Cortex of kidney (tissue), 1 donor: Measurements from ENCODE around the gene PXDC1.
"Not testable (repeated sequence)": the region's sequence is repeated elsewhere in the genome, so short reads cannot be mapped to it uniquely, and the experiment has no call there.

Source experiments
- DNase-seq: peaks from one replicate; lab custom pipeline; 2025; lab: John Stamatoyannopoulos, UW

Gene PXDC1

DNA sequence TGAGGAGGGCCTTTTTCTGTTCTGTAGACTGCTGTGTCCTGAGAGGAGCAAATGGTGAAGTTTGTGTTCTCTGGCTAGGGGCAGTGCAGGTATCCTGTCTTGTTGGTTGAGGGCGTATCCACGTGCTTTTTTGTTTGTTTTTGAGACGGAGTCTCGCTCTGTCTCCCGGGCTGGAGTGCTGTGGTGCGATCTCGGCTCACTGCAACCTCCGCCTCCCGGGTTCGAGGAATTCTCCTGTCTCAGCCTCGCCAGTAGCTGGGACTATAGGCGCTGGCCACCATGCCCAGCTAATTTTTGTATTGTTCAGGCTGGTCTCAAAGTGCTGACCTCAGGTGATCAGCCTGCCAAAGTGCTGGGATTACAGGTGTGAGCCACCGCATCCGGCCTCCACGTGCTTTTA lies 10.8 kb upstream of the PXDC1 start:
- DNase-seq = no peak

DNA sequence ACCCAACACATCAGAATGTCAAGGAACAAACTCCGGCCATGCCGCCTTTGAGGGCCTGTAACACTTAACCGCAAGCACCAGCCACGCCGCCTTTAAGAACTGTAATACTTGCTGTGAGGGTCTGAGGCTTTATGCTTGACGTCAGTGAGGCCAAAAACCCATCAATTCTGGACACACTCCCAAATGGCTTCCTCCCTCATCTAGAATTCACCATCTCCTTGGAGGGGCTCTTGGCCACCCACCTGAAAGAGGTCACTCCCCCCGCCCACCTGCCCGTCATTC lies 10.4 kb upstream of the PXDC1 start:
- no peak for DNase-seq

DNA sequence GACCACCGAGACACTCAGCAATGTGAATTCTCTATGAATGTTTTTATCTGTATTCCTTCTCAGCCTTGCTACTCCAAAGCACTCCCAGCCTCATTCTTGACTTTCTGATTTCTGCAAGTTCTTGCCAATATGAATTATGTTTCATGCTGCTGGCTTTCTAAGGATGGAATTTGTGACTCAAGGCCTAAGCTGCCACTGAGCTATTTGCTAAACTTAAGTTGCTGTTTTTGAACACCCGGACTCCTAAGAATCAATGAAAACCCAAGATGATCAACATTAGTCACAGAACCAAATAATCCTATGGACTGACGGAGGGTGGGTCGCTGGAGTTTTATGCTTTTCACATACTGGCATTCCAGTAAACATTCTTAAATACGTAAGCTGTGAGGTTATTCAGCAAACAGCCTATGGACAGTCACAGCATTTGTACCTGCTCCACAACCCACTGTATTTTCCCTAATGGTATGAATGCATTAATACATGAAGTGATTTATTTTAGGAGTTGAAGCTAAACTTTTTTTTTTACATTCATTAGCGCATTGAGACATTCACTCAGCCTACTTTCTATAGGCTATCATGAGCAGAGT lies 8.2 kb upstream of the PXDC1 start:
- DNase-seq = no peak

DNA sequence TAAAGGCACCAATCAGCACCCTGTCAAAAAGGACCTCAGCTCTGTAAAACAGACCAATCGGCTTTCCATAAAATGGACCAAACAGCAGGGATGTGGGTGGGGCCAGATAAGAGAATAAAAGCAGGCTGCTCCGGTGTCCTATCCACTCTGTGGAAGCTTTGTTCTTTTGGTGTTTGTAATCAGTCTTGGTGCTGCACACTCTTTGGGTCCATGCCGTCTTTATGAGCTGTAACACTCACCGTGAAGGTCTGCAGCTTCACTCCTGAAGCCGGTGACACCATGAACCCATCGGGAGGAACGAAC lies 7.3 kb upstream of the PXDC1 start:
- DNase-seq = no peak

DNA sequence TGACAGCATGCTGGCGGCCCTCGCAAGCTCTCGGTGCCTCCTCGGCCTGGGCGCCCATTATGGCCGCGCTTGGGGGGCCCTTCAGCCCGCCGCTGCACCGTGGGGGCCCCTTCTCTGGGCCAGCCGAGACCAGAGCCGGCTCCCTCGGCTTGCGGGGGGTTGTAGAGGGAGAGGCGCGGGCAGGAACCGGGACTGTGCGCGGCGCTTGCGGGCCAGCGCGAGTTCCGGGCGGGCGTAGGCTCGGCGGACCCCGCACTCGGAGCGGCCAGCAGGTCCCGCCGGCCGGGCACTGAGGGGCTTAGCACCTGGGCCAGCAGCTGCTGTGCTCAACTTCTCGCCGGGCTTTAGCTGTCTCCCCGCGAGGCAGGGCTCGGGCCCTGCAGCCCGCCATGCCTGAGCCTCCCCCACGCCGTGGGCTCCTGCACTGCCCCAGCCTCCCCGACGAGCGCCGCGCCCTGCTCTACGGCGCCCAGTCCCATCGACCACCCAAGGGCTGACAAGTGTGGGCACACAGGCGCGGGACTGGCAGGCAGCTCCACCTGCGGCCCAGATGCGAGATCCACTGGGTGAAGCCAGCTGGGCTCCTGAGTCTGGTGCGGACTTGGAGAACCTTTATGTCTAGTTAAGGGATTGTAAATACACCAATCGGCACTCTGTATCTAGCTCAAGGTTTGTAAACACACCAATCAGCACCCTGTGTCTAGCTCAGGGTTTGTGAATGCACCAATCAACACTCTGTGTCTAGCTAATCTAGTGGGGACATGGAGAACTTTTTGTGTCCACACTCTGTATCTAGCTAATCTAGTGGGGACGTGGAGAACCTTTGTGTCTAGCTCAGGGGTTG lies 6.7 kb upstream of the PXDC1 start:
- not testable (repeated sequence) for DNase-seq

DNA sequence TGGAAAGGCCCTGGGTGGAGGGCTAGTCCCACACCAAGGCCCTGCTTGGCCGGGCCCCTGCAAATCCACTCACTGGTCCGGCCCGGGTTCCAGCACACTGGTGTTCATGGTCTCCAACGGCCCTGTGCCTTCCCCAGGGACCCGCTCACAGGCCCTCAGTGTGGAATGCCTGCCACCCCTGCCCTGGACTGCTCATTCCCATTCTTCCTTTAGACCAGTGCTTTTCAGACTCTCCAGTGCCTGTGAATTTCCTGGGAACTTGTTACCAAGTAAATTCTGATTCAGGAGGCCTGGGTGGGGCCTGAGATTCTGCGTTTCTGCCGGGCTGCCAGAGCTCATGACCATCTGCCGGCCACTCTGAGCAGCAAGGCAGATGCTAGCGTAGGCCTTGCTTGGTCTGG lies 5.7 kb upstream of the PXDC1 start:
- DNase-seq = no peak

DNA sequence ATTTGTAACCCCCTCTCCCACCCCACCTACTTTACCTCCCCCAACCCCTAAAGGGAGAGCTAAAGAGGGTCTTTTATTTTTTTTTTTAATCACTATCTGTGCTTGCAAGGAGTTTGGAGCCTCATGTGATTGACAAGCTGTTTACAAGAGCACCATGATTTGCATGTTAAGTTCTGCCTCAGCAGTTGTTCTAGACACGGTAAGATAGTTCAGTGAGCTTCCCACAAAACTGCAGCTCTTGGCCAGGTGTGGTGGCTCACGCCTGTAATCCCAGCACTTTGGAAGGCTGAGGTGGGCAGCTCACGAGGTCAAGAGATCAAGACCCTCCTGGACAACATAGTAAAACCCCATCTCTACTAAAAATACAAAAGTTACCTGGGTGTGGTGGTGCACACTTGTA lies 5.0 kb upstream of the PXDC1 start:
- no peak for DNase-seq

DNA sequence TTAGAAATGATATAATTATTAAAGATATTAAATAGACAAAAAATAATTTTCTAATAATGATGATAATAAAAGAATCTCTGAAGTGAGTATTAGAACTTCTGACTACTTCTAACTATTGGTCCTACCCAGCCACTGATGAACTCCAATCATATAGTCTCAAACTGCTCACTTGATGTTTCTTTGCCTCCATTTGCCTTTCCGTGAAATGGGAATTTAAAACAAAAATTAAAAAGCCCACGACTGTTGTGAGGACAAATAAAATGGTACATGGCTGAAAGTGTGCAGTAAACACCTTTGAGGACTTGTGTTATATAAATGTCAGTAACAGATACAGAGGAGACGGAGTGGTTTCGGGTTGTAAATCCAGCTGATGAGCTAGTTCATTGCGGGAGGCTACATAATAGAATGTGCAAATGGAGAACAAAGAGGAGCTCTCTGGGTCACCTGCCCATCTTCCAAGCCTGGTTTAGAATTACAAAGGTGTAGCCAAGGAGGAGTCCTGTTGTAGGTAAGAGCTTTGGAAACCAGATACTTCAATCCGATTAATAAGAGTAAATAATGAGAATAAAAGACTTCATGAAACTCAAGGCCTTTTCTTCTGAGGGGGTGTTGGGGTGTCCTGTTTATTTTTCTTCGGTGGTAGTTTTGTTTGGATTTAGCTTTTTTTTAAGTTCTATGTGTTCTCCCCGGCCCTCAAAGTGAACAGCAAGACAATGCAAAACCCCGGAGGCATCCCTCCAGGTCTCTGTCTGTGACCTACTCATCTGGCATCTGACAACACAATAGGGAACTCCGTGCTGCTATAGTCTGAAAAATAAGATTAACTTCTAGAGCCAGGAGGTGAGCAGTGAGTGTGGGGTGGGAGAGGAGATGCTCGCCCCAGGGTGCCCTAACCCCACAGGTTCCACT lies 4.4 kb upstream of the PXDC1 start:
- no peak for DNase-seq

DNA sequence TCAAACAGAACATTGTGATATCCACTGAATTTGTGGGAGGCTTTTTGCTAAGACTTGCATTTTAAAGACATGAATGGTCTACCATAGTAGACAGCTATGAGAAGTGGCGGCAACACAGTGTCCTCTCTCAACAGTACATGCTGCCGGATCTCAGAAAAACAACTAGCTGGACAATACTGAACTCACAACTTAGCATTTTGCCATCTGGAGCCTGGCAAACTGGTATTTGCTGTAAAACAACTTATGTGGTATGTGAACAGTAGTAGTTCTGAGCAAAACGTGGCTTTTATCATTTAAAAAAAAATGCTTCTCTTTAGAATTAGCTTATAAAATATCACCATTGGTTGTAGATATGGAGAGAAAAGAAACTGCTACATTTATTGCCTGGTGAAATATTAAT lies 3.3 kb upstream of the PXDC1 start:
- no peak for DNase-seq

DNA sequence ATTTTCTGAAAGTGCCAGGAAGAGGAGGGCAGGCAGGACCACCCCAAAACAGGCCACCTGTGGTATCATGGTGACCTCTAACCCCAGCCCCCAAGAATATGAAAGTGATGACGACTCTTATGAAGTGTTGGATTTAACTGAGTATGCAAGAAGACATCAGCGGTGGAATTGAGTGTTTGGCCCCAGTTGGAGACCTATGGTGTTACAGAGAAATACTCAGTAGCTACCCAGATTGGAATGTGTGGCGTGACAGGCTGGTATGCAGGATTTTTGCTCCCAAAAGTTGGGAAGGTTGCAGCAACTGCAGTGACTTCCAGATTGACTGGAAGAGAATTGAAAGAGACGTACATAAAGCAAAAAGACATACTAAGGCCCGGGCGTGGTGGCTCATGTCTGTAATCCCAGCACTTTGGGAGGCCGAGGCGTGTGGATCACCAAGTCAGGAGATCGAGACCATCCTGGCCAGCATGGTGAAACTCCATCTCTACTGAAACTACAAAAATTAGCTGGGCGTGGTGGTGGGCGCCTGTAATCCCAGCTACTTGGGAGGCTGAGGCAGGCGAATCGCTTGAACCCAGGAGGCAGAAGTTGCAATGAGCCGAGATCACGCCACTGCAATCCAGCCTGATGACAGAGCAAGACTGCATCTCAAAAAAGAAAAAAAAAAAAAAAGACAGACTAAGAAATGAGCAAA lies 2.7 kb upstream of the PXDC1 start:
- not testable (repeated sequence) for DNase-seq

DNA sequence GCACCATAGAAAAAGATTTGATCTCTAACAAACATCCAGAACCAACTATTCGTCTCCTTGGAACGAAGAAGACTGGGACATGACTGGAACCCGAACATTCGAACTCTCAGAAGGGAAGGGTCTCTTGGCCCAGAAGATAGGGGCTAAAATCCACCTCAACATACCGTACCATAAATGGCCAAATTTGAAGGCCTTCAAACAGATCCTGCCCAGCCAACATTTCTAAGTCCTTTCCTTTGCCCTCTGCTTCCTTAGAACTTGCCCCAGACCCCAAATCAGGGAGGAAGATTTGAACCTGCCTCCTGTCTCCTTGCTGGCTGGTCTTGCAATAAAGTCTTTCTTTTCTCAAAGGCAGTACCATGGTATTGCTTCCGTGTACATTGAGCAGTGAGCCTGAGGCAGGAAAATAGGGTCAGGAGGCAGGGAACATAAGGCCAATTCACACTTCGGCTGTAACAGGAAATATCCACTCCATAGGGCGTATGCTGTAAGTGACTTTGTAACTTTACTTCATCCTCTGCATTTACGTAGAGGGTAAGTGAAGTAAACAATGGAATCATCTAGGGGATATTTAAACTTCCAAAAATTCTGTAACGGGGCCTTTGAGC lies 1.8 kb upstream of the PXDC1 start:
- no peak for DNase-seq

DNA sequence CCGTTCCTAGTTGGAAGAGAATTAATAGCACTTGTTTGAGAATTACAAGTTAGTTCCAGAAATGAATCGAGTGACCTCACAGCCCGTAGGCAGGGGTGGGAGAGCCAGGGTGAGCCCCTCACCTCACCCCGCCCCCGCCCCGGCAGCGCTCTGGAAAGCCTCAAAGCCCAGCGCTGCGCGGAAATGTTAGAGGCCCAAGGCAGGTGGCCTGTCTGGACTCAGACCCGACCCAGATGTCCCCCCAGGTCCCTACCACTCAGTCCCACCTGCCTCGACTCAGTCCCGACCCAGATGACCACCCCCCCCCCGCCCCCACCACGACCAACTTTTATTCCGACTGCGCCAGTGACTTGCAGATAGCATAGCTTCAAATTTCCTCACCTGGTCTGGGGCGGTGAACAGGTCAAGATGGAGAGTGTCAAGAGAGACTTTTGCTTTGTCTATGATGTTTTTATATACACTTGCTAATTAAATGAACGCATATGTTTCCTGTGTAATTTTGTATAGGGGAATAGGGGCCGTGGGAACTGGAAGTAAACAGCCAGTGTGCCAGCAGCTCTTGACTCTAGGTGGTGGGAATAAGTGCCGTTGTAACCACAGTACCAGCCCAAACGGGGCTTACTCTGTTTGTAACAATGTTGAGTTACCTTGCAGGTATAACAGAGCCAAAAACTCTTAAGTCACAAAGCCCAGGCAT lies 1.2 kb upstream of the PXDC1 start:
- DNase-seq = no peak

DNA sequence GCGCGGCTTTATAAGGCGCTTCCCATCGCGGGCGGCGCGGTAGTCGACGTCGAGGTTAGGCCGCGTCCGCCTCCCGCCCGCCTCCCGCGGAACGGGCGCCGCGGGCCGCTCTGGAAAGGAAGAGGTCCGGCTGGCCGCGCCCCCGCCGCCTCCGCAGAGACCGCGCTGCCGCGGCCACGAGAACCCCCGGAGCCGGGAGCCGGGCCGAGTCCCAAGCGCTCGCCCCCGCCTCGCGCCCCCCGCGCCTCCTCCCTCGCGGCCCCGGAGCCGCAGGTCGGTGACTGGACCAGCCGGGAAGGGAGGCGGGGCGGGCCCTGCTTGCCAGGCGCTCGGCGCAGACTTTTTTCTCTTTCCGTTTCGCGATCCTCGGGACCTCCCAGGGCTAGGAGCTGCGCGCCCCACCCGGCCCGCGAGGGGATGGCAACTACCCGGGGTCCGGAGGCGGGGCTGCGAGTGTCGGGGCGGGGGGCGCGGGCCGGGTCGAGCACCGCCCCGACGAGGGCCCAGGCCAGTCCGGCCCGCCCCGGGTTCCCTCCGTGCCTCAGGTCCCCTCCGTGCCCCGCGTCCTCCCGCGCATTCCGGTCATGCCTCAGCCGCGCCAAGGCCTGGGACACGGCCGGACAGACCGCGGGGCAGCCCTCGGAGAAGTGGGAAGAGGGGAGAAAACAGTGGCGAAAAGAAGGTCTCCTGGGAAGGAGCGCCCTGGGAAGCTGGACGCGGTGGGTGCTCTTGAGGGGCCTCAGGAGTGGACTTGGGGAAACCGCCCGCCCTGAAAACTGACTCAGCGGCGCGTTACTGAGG lies 417 bp upstream of the PXDC1 start:
- DNase-seq = peak; percentile 68

DNA sequence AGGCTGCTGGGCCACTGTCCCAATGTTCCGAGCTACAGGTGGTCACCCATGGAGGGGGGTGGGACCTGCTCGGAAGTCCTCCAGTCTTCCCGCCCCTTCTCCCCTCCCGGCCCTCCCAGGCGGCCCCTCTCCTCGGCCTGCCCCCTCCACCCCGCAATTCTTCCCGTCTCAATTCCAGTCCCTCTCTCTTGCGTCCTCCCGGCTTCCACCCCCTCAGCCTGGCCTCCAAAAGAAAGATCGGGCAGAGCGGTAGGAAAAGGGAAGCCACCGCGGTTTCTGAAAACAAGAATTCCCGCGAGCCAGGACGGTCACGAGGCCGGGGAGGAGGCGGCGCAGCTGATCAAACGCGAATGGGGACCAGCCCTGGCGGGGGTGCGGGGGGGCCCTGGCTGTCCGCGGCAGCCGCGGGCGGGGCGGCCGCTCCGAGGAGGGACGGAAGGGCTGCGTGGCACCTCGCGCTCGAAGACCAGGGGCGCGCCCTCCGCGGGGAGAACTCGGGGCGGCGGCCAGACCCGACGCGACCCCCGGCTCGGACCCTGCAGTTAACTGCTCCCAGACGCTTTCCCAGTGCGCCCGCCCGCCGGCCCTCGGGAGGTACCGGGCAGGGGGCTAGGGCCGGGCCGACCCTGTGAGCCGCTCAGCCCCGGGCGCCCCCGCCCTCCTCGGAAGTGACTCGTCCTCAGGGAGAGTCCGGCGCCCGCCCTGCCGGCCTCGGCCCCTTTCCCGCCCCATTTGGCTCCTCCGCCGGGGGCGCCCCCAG lies 1.0 kb downstream of the PXDC1 start:
- DNase-seq = peak; percentile 28

DNA sequence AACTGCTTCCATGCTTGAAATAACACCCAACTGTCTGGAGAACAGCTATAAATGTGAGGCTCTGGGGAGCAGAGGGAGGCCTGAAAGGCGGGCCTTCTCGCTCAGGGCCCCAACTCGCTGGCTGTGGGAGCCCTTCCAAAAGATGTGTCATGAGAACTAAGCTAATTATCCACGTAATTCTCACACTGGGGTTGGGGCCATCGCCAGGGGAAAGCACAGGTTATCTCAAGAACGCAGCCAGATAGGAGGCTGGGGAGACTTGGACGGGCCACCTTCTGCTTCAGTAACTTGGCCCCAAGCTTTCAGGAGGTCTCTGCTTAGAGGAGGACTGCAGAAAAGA lies 1.6 kb downstream of the PXDC1 start:
- DNase-seq = no peak

DNA sequence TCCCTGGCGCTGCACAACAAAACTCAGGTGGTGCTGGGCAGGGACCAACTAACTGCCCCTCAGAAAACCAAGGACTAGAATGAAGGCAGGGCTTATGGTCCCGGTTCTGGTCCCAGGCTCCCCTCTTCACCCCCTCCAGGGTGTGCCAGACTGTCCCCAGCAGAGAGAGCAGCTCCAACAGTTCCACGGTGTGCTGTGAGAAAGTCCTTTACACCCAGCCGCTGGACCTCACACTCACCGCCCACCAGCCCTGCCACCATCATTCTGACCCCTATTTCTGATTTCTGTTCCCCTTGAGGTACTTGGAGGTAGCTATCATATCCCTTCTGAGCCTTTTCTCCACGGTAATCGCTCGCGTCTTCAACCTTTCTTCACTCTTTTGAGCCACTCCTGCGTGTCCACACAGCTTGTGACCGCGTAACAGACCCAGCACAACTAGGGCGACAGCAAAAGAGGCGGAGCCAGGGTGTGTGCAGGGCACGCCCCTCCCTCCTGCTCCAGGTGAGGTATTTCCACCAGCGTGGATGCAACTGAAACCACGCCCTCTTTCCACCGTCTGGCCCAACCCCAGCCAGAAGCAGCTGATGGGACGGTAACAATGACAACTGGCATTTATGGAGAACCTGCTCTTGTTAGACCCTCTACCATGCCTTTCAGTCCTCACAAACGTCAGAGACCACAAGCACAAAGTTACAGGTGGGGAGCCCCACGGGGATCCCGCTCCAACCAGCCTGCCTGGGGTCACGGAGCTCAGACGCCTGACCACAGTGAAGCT lies 2.3 kb downstream of the PXDC1 start:
- DNase-seq = no peak

DNA sequence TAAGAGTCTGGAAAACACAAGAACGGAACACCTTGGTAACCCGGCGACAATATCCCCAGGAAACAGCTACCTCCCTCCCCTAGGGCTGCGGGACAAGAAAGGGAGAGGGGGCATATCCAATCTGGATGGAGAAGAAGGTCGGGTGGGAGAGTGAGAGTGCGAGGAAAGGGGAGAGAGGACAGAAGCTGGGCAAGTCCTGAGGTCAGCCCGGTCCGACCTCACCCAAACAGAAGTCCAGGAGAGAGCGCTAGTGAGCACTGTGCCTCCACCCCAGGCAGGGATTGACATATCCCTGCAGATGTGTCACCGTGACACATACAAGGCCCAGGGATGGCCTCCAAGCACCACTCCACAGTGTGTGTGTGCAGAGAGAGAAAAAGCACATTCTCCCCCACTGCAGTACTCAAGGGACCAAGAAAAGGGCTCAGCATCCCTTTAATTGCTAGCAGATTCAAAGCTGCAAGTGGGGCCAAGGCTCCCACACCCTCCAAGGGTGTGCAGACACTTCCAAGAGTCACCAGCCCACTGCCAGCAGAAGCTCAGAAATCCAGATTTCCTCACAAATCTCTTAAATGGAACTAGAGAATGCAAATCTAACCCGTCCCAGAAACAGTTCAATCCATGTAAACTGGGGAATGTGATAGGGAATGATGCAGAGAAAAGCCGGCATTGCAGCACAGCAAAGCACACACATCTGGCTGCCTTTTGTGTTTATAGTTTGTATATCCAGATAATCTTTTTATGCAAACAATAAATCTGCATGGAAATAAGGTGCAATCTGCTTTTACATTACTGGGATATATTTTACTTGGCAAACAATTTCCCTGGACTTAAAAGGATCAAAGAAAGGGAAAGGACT lies 3.1 kb downstream of the PXDC1 start:
- no peak for DNase-seq

DNA sequence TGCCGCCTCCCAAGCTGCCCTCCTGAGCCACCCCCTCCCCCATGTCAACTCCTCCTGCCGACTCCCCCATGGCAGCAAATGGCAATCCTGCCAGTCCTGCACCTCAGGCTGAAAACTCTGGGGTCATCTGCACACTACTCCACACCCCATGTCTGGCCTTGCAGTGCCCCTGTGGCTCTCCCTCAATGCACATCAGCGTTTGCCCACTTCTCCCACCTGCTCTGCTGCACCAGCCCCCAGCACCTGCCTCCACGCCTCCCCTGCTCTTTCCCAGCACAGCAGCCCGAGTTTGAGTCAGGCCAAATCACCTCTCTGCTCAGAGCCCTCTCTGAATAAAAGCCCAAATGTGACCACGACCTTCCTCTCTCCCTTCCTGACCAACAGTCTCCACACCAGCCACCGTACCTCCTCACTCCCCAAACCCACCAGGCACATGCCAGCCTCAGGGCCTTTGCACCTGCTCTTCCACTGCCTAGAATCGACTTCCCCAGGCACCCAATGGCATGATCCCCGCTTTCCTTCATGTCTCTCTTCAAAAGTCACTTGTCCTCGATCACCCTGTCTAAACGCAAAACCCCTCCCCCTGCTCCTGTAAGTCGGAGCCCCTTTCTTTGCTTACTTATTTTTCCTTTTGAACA lies 4.3 kb downstream of the PXDC1 start:
- DNase-seq = no peak
